Neural cell (in vitro differentiated cells): Measurements from ENCODE around the gene TLL2. TPM values are rescaled to one million over a fixed set of nuclear protein-coding genes. Genes with fewer than 3 reads are reported as not detected.

Experiments used
- H2AFZ ChIP-seq: fragments of 200-600, 300-800 bp; sonication (generic), shearing (Covaris generic); 2 replicates; pipeline ENCODE4 v1.6.0; 2014; ENCODE audit warnings: low read depth, mild to moderate bottlenecking, antibody characterized with exemption, low read length, moderate library complexity
- H3F3A ChIP-seq: fragments of 200-600 bp; shearing (Covaris generic); 2 replicates; pipeline ENCODE4 v1.6.1; 2016; ENCODE audit warnings: mild to moderate bottlenecking, moderate library complexity, mixed read lengths, antibody characterized with exemption, low read length; ENCODE audit not compliant: insufficient read depth, poor library complexity, severe bottlenecking
- H3K27ac ChIP-seq: fragments of 200-600, 300-800 bp; sonication (generic), shearing (Covaris generic); 2 replicates; pipeline ENCODE4 v1.5.1; 2014; ENCODE audit warnings: mild to moderate bottlenecking, low read length, moderate library complexity
- H3K27me3 ChIP-seq: fragments of 300-800, 200-600 bp; sonication (generic), shearing (Covaris generic); 2 replicates; pipeline ENCODE4 v1.6.0; 2014; ENCODE audit warnings: mild to moderate bottlenecking, low read depth, low read length, moderate library complexity; ENCODE audit not compliant: insufficient read depth
- H3K36me3 ChIP-seq: fragments of 300-800, 200-600 bp; sonication (generic), shearing (Covaris generic); 2 replicates; pipeline ENCODE4 v1.5.1; 2014; ENCODE audit warnings: mild to moderate bottlenecking, antibody characterized with exemption, low read length, moderate library complexity; ENCODE audit not compliant: insufficient read depth
- H3K4me2 ChIP-seq: fragments of 300-800, 200-600 bp; sonication (generic), shearing (Covaris generic); 2 replicates; pipeline ENCODE4 v1.6.0; 2014; ENCODE audit warnings: mild to moderate bottlenecking, low read length
- H3K4me3 ChIP-seq: fragments of 300-800, 200-600 bp; sonication (generic), shearing (Covaris generic); 2 replicates; pipeline ENCODE4 v1.5.1; 2014; ENCODE audit warnings: mild to moderate bottlenecking, low read length, moderate library complexity
- H3K79me2 ChIP-seq: fragments of 200-600 bp; shearing (Covaris generic); replicated peaks from 2 replicates; pipeline ENCODE4 v1.6.0; 2014; ENCODE audit warnings: mild to moderate bottlenecking, low read length, moderate library complexity; ENCODE audit not compliant: insufficient read depth
- H3K9ac ChIP-seq: fragments of 300-800, 200-600 bp; sonication (generic), shearing (Covaris generic); 2 replicates; pipeline ENCODE4 v1.6.1; 2016; ENCODE audit warnings: mild to moderate bottlenecking, low read length, mixed read lengths
- H3K9me2 ChIP-seq: fragments of 200-600 bp; shearing (Covaris generic); 2 replicates; pipeline ENCODE4 v1.6.1; 2016; ENCODE audit warnings: mild to moderate bottlenecking, low read length, mixed read lengths; ENCODE audit not compliant: insufficient read depth
- H3K9me3 ChIP-seq: fragments of 200-600, 300-800 bp; sonication (generic), shearing (Covaris generic); 2 replicates; pipeline ENCODE4 v1.6.1; 2016; ENCODE audit warnings: mild to moderate bottlenecking, mixed run types, low read length, moderate library complexity, mixed read lengths
- H4K20me1 ChIP-seq: fragments of 200-600 bp; shearing (Covaris generic); 2 replicates; pipeline ENCODE4 v1.6.1; 2016; ENCODE audit warnings: mild to moderate bottlenecking, mixed run types; ENCODE audit not compliant: insufficient read depth
- EP300 ChIP-seq: fragments of 450-650 bp; conservative IDR thresholded peaks from 2 replicates; pipeline ENCODE4 v1.6.1; 2014; ENCODE audit warnings: antibody characterized with exemption, mild to moderate bottlenecking, moderate library complexity; ENCODE audit not compliant: poor library complexity, severe bottlenecking
- EZH2 ChIP-seq: fragments of 200-600, 300-800 bp; shearing (Covaris generic), sonication (generic); IDR thresholded peaks from 2 replicates; pipeline ENCODE4 v1.6.1; 2014; ENCODE audit warnings: antibody characterized with exemption, low read length, borderline replicate concordance, mild to moderate bottlenecking; ENCODE audit not compliant: insufficient read depth, poor library complexity, severe bottlenecking
- MXI1 ChIP-seq: fragments of 450-650 bp; conservative IDR thresholded peaks from 2 replicates; pipeline ENCODE4 v1.6.1; 2014; ENCODE audit warnings: antibody characterized with exemption, mild to moderate bottlenecking; ENCODE audit not compliant: poor library complexity, severe bottlenecking
- POLR2AphosphoS5 ChIP-seq: IDR thresholded peaks from 2 replicates; pipeline ENCODE4 v1.6.1; 2012
- RAD21 ChIP-seq: fragments of 450-650 bp; conservative IDR thresholded peaks from 2 replicates; pipeline ENCODE4 v1.6.1; 2014; ENCODE audit warnings: antibody characterized with exemption, mild to moderate bottlenecking, moderate library complexity
- SMC3 ChIP-seq: fragments of 450-650 bp; conservative IDR thresholded peaks from 2 replicates; pipeline ENCODE4 v1.6.1; 2014; ENCODE audit warnings: antibody characterized with exemption, mild to moderate bottlenecking, moderate library complexity; ENCODE audit not compliant: poor library complexity
- TAF1 ChIP-seq: IDR thresholded peaks from 2 replicates; pipeline ENCODE4 v1.6.1; 2012; ENCODE audit warnings: low read depth
- polyA plus RNA-seq: library from polyadenylated mRNA; depleted of rRNA; stranded (reverse); fragments of >200 nt; gene quantifications from 2 replicates; pipeline ENCODE4 v1.2.3, GENCODE V29; 2014
- TF ChIP-seq, protein P1 (sequence below): fragments of 450-650 bp; IDR thresholded peaks from 2 replicates; pipeline ENCODE4 v1.5.1; 2014; ENCODE audit warnings: antibody characterized with exemption, mild to moderate bottlenecking, moderate library complexity; ENCODE audit not compliant: poor library complexity, severe bottlenecking
- TF ChIP-seq, protein P2 (sequence below): IDR thresholded peaks from 2 replicates; pipeline ENCODE4 v1.6.1; 2012; ENCODE audit warnings: borderline replicate concordance

Gene TLL2
- polyA plus RNA-seq, 1 donor from 2014 or later: 0.11 TPM

DNA sequence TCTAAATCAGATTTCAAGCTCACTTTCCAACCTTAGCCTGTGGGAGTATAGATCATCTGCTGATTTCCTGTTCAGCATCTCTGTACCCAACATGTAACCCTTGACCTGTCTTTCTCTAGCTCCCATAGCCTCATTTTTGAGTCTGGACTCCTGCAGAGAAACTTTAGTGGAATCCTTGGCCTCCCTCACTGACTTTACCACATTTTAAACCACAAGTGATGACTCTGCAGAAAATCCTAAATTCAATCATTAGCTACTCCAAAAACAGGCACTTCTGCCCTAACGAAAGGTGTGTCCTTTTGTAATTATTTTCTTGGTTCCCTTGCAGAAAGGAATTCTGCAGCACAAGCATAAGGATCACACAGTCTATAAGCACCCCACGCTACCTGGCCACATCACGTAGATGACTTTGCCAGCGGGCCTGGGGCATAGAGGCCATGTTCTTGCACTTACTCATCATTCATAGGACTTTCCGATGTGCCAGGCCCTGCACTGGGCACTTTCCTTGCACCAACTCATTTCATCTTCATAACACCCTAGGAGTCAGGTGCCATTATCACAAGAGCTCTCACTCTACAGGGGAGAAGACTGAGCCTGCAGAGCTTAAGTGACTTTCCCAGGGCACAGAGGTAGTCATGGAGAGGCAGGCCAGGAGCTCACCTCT is 97.7 kb downstream of the TLL2 start:
- Histone ChIP-seq H2AFZ (no peak overlapping the region), H3K9me3 (no peaks in the 10 kb centered on the region), H3K27me3 (no peaks in the 10 kb centered on the region), H3K9me2 (no peaks in the 10 kb centered on the region), H4K20me1 (no peaks in the 10 kb centered on the region), H3K4me3 (no peak overlapping the region), H3K4me2 (no peak overlapping the region), H3F3A (no peaks in the 10 kb centered on the region), H3K9ac (no peak overlapping the region), H3K79me2 (no peaks in the 10 kb centered on the region), H3K36me3 (no peaks in the 10 kb centered on the region), H3K27ac (no peak overlapping the region)
- no peak for TF ChIP-seq EZH2
- TF ChIP-seq, protein P1, sequence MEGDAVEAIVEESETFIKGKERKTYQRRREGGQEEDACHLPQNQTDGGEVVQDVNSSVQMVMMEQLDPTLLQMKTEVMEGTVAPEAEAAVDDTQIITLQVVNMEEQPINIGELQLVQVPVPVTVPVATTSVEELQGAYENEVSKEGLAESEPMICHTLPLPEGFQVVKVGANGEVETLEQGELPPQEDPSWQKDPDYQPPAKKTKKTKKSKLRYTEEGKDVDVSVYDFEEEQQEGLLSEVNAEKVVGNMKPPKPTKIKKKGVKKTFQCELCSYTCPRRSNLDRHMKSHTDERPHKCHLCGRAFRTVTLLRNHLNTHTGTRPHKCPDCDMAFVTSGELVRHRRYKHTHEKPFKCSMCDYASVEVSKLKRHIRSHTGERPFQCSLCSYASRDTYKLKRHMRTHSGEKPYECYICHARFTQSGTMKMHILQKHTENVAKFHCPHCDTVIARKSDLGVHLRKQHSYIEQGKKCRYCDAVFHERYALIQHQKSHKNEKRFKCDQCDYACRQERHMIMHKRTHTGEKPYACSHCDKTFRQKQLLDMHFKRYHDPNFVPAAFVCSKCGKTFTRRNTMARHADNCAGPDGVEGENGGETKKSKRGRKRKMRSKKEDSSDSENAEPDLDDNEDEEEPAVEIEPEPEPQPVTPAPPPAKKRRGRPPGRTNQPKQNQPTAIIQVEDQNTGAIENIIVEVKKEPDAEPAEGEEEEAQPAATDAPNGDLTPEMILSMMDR: no peak
- TF ChIP-seq SMC3: no peak
- TF ChIP-seq, protein P2, sequence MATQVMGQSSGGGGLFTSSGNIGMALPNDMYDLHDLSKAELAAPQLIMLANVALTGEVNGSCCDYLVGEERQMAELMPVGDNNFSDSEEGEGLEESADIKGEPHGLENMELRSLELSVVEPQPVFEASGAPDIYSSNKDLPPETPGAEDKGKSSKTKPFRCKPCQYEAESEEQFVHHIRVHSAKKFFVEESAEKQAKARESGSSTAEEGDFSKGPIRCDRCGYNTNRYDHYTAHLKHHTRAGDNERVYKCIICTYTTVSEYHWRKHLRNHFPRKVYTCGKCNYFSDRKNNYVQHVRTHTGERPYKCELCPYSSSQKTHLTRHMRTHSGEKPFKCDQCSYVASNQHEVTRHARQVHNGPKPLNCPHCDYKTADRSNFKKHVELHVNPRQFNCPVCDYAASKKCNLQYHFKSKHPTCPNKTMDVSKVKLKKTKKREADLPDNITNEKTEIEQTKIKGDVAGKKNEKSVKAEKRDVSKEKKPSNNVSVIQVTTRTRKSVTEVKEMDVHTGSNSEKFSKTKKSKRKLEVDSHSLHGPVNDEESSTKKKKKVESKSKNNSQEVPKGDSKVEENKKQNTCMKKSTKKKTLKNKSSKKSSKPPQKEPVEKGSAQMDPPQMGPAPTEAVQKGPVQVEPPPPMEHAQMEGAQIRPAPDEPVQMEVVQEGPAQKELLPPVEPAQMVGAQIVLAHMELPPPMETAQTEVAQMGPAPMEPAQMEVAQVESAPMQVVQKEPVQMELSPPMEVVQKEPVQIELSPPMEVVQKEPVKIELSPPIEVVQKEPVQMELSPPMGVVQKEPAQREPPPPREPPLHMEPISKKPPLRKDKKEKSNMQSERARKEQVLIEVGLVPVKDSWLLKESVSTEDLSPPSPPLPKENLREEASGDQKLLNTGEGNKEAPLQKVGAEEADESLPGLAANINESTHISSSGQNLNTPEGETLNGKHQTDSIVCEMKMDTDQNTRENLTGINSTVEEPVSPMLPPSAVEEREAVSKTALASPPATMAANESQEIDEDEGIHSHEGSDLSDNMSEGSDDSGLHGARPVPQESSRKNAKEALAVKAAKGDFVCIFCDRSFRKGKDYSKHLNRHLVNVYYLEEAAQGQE: no peak
- no peak for TF ChIP-seq MXI1
- no peak for TF ChIP-seq POLR2AphosphoS5
- TF ChIP-seq EP300: no peak
- TF ChIP-seq TAF1: no peak
- TF ChIP-seq RAD21: no peak

DNA sequence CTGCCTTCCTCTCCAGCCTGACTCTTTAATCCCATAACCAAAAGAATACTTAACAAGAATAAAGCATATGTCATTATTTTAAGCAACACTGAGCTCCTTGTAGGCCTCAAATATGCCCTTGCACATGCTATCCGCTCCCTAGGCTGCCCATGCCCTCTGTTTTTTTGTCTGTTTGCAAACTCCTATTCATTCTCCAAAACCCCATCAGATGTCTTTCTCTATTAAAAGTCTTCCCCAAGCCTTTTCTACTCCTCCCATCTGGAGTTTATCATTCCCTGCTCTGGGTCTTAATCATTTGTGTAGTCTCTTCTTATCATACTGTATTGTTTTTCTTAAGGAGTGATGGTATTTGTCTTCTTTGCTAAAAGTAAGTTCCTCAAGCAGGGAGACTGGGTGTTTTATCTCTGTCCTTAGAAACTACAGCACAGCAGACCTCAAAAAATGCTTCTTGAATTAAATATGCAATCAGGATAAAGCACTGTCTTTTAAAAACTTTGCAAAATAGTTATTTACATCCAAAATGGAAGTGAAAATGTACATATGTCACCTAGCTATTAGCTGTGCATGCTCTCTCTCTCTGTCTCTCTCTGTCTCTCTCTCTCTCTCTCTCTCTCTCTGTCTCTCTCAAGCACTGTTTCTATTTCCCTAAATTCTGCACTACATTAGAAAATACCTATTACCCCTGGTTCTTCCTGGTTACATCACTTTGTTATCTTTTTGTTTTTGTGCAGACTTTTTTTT is 98.4 kb downstream of the TLL2 start:
- Histone ChIP-seq H3K4me2 (no peak overlapping the region), H3K27me3 (no peaks in the 10 kb centered on the region), H2AFZ (no peak overlapping the region), H3K9me3 (no peaks in the 10 kb centered on the region), H3F3A (no peaks in the 10 kb centered on the region), H4K20me1 (no peaks in the 10 kb centered on the region), H3K4me3 (no peak overlapping the region), H3K27ac (no peak overlapping the region), H3K79me2 (no peaks in the 10 kb centered on the region), H3K36me3 (no peaks in the 10 kb centered on the region), H3K9me2 (no peaks in the 10 kb centered on the region), H3K9ac (no peak overlapping the region)
- TF ChIP-seq TAF1 (no peak), EZH2 (no peak), MXI1 (no peak), POLR2AphosphoS5 (no peak), EP300 (no peak), SMC3 (no peak), RAD21 (no peak)
- TF ChIP-seq, protein P2: no peak
- TF ChIP-seq, protein P1: no peak
